Measurements from ENCODE around the gene CADM1.

GRCh38 chr11:115208808-115209259, 295.4 kb downstream of the CADM1 start:
- no peak for TF ChIP-seq CTCF (IDR thresholded peaks at IDR 0.05; ENCODE audit: low read depth, low read length)
- TF ChIP-seq EZH2phosphoT487 (IDR thresholded peaks at IDR 0.05; ENCODE audit: low read depth): no peak

All from OCI-LY3 (cell line).